ENCODE measurements around the gene GAN. TPM values are rescaled to one million over a fixed set of nuclear protein-coding genes. Genes with fewer than 3 reads are reported as not detected.

The GAN gene
- total and polyA plus RNA-seq, 10 of the 15 experiments (the other 5 are each of a cell fraction or from before 2014, with no cell fraction given) = 0.42 to 8.4 (median 2.5) TPM

- no peak overlapping the region for H2AFZ ChIP-seq (ENCODE audit: control insufficient read depth, low read depth, low read length)
- H3K27me3 ChIP-seq (replicated peaks in 1 of 2; ENCODE audit: control insufficient read depth in 2 of 2, insufficient read depth in 2 of 2, low read length in 1 of 2) = no peaks in the 10 kb centered on the region
- in situ Hi-C loops (cut with MboI) (no loop called here), intact Hi-C loops (cut with micrococcal nuclease; ENCODE audit: unreplicated experiment) (no loop called here)
- peaks cover 3 to 4% of the 10 kb centered on the region in 2 experiments; a peak in 3 of 4 replicates for H3K36me3 ChIP-seq (ENCODE audit: control insufficient read depth in 2 of 2, insufficient read depth in 2 of 2, low read length in 1 of 2)
- H3K4me1 ChIP-seq (ENCODE audit: control insufficient read depth, insufficient read depth, low read length) = peaks cover 4% of the 10 kb centered on the region; the same call in 1 of the 2 replicates
- WGBS (ENCODE audit: insufficient coverage, insufficient replicate concordance, low lambda C conversion rate, missing lambda C conversion rate) = 78% methylated on average over 3 of the region's 3 CpGs
- FAIRE-seq (no peak), DNase-seq (ENCODE audit: low read depth, low spot score) (no peak), ATAC-seq (no peak)
- H3K9ac ChIP-seq (ENCODE audit: control insufficient read depth, insufficient read depth, low read length) = no peak overlapping the region
- no peak overlapping the region for H3K4me3 ChIP-seq
- TF ChIP-seq RB1 (IDR thresholded peaks at IDR 0.05; ENCODE audit: borderline replicate concordance) = no peak
- TF ChIP-seq ZNF207 (IDR thresholded peaks at IDR 0.05; ENCODE audit: borderline replicate concordance) = no peak
- no peak for TF ChIP-seq TCF7 (IDR thresholded peaks at IDR 0.05; ENCODE audit: borderline replicate concordance)
- no peak for TF ChIP-seq ATF7 (IDR thresholded peaks at IDR 0.05; ENCODE audit: low read depth)
- no peak for TF ChIP-seq MAX (IDR thresholded peaks at IDR 0.05; ENCODE audit: low read depth, low read length)
- no peak for TF ChIP-seq PKNOX1 (IDR thresholded peaks at IDR 0.05)
- no peak for TF ChIP-seq MYB (IDR thresholded peaks at IDR 0.05; ENCODE audit: borderline replicate concordance, low read depth, low read length)
- TF ChIP-seq STAT1 (conservative IDR thresholded peaks at IDR 0.05) = no peak
- no TSS peak for BruUV-seq (replicated peaks)
- no peak overlapping the region for H3K27ac ChIP-seq (ENCODE audit: control insufficient read depth, insufficient read depth)
- H3K4me2 ChIP-seq (ENCODE audit: control insufficient read depth, insufficient read depth) = no peak overlapping the region
- H3K79me2 ChIP-seq (ENCODE audit: control insufficient read depth, insufficient read depth, low read length) = no peaks in the 10 kb centered on the region
- ChIA-PET CTCF (no interaction called here), SMC1A (ENCODE audit: uncharacterized antibody, unreplicated experiment) (interaction anchor here (3.7 kb wide), 1 partner anchor 10 kb away, joined by 12 read pairs; no protein-coding TSS in a partner anchor), RAD21 (ENCODE audit: unreplicated experiment) (no interaction called here), POLR2A (no interaction called here)
- H3K9me3 ChIP-seq (replicated peaks; ENCODE audit: control insufficient read depth, insufficient read depth, low read length) = no peaks in the 10 kb centered on the region
- no peaks in the 10 kb centered on the region; the same call in 1 of the 2 replicates for H4K20me1 ChIP-seq (ENCODE audit: control insufficient read depth, insufficient read depth)
These were observed 59.8 kb downstream of the GAN start for GRCh38 chr16:81374550-81374949.
